Upper lobe of left lung (tissue), 4 donors: ENCODE results near the gene MMD.

Experiments used
- EP300 ChIP-seq, 4 donors: sonication (generic); formaldehyde crosslinking; IDR thresholded peaks; one replicate each; pipeline ENCODE4 v1.5.1; 2017; ENCODE audit warnings: antibody characterized with exemption in 4 of 4, control low read depth in 2 of 4
- POLR2A ChIP-seq, 4 donors: fragments of 450-650 bp; IDR thresholded peaks; one replicate each; pipeline ENCODE4 v1.5.1; 2016 to 2017; ENCODE audit warnings: antibody characterized with exemption in 4 of 4, mild to moderate bottlenecking in 2 of 4
- POLR2AphosphoS5 ChIP-seq, 2 donors: sonication (generic); formaldehyde crosslinking; IDR thresholded peaks; one replicate each; pipeline ENCODE4 v1.5.1; 2017; ENCODE audit warnings: antibody characterized with exemption in 2 of 2
- TF ChIP-seq, protein P1 (sequence below), 6 experiments: fragments of 450-650 bp in 4 of 6; fragments of 200-600 bp in 2 of 6; sonication (generic) in 2 of 6; IDR thresholded peaks; one replicate each; pipeline ENCODE4 v1.5.1; 2016 to 2019; ENCODE audit warnings: antibody characterized with exemption in 6 of 6

DNA sequence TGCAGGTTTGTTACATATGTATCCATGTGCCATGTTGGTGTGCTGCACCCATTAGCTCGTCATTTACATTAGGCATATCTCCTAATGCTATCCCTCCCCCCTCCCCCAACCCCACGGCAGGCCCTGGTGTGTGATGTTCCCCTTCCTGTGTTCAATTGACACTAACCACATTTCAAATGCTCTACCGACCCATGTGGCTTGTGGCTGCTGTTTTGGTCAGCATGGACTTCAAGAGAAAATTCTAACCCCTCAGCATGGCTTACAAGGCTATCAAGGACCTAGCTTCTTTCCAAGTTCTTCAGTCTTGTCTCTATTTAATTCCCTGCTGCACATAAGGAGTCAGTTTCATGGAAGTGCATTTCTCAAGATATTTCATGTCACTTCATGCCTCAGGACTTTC lies 52.9 kb downstream of the MMD start:
- no peak for TF ChIP-seq POLR2A (IDR thresholded peaks at IDR 0.05)
- no peak for TF ChIP-seq POLR2AphosphoS5 (IDR thresholded peaks at IDR 0.05)
- TF ChIP-seq EP300 (IDR thresholded peaks at IDR 0.05): no peak
- TF ChIP-seq, protein P1, sequence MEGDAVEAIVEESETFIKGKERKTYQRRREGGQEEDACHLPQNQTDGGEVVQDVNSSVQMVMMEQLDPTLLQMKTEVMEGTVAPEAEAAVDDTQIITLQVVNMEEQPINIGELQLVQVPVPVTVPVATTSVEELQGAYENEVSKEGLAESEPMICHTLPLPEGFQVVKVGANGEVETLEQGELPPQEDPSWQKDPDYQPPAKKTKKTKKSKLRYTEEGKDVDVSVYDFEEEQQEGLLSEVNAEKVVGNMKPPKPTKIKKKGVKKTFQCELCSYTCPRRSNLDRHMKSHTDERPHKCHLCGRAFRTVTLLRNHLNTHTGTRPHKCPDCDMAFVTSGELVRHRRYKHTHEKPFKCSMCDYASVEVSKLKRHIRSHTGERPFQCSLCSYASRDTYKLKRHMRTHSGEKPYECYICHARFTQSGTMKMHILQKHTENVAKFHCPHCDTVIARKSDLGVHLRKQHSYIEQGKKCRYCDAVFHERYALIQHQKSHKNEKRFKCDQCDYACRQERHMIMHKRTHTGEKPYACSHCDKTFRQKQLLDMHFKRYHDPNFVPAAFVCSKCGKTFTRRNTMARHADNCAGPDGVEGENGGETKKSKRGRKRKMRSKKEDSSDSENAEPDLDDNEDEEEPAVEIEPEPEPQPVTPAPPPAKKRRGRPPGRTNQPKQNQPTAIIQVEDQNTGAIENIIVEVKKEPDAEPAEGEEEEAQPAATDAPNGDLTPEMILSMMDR (IDR thresholded peaks at IDR 0.05): no peak
